GM12872 (cell line): Measurements from ENCODE around the gene NPPA.

Experiments
- TF ChIP-seq, protein P1 (sequence below): IDR thresholded peaks from 3 replicates; pipeline ENCODE4 v1.5.1; 2011; ENCODE audit warnings: low read depth, mild to moderate bottlenecking, low read length, moderate library complexity; ENCODE audit not compliant: insufficient read depth

The NPPA gene

DNA sequence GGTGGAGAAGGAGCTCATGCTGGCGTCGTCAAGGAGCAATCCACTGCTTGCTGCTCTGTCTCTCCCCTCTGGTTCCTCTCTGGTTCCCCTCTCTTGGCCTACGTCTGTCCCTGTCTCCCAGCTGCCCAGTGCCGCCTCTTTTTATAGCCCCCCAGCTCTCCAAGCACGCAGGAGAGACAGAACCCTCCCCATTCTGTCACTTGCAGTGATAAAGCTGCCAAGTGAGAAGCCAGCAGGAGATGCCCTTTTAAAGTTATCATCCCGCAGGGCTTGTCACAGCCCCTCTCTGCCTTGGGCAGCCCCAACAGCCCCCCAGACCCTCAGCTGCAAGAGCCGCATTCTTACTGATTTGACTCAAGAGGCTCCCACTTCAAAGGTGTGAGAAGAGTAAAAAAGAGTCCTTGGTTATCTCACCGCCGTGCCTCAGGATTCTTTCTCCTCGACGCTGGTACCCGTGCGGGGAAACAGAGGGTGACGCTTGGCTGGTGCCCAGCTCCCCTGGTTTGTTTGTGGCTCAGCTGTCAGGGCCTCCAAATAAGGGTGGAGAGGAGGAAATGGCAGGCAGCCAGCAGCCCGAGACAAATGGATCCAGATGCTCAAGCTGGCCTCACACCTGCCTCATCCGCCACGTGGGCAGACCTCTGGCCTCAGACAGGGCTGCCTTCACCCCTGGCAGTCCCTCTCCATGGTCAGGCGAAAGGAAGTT lies at the start of gene NPPA:
NPPA (minus strand) TSS at position 117 of the 706 bp plus-strand sequence; CDS start at position 18, 99 bp downstream.
- TF ChIP-seq, protein P1, sequence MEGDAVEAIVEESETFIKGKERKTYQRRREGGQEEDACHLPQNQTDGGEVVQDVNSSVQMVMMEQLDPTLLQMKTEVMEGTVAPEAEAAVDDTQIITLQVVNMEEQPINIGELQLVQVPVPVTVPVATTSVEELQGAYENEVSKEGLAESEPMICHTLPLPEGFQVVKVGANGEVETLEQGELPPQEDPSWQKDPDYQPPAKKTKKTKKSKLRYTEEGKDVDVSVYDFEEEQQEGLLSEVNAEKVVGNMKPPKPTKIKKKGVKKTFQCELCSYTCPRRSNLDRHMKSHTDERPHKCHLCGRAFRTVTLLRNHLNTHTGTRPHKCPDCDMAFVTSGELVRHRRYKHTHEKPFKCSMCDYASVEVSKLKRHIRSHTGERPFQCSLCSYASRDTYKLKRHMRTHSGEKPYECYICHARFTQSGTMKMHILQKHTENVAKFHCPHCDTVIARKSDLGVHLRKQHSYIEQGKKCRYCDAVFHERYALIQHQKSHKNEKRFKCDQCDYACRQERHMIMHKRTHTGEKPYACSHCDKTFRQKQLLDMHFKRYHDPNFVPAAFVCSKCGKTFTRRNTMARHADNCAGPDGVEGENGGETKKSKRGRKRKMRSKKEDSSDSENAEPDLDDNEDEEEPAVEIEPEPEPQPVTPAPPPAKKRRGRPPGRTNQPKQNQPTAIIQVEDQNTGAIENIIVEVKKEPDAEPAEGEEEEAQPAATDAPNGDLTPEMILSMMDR: no peak

DNA sequence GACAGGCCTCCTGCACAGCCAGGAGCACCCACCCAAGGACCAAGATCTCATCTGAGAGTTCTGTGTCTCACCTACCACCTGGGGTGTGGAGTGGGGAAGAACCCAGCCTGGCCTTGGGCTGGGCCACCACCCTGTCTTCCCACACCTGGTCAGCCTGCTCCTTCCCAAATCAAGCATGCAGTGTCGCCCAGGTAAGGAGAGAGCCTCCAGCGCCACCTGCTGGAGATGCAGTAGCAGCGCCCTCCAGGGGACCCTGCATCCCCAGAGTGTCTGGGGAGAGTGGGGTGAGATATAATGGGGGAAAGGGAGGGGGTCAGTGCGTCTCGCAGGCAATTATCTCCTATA lies 46.3 kb upstream of the NPPA start:
- TF ChIP-seq, protein P1: peak; percentile 98

DNA sequence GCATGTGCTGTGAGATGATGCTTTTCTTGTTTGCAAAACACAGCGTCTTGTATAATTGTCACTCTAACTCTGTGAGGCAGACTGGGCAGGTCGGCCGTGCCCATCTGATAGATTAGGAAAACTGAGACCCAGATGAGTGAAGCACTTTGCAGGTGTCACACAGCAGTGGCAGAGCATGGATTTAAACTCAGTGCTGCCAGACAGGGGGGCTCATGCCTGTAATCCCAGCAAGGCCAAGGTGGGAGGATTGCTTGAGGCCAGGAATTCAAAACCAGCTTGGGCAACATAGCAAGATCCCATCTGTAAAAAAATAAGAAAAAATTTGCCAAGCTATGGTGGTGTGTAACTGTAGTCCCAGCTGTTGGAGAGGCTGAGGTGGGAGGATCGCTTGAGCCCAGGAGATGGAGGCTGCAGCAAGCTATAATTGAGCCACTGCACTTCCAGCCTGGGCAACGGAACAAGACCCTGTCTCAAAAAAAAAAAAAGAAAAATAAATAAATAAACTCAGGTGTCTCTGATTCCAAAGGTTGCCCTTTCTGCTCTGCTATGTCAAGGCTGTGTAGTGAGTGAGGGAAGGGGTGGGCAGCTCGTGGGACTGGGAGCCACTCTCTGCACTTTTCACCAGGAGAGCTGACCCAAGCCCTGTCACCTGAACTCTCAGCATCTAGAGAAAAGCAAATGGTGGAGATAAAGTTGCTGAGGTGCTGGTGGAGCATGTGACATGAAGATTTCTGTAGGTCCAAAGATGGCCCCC lies 44.0 kb upstream of the NPPA start:
- TF ChIP-seq, protein P1: no peak

DNA sequence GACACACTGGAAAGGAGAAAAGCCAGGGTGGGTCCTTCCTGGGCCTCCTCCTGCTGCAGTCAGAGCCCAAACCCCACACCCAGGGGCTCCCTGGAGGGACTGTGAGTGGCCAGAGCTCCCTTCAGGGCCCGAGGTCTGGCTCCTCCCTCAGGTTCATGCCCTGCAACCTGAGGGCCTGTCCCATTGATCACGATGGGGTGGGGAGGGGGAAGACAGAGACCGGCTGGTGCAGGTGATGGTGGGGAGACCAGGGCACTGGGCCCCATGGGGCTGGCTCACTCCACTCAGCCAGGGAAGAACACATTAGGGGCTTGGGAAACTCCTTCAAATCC lies 41.3 kb upstream of the NPPA start:
- TF ChIP-seq, protein P1: no peak

DNA sequence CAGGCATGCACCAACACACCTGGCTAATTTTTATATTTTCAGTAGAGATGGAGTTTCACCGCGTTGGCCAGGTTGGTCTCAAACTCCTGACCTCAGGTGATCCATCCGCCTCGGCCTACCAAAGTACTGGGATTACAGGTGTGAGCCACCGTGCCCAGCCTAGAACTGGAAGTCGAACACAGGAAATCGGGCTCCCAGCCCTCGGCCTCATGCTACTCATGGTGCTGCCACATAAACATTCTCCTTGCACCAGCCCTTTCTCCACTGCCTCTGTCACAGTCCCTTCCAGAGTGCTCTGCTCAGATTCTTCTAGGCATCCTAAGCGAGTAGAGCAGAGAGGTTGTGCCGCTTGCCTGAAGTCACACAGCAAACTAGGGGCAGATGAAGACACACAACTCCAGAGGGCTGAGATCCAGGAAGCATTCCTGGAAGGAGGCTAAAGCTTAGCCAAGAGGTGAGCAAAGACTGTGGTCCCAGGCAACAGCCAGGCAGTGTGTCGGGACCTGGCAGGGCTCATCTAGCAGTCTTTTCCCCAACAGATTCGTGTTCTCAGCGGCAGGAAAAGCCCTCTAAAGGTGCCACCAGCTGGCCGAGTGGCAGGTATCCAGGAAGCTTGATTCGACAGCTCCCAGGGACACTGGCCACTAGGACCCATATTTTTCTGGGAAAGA lies 40.8 kb upstream of the NPPA start:
- TF ChIP-seq, protein P1: no peak

DNA sequence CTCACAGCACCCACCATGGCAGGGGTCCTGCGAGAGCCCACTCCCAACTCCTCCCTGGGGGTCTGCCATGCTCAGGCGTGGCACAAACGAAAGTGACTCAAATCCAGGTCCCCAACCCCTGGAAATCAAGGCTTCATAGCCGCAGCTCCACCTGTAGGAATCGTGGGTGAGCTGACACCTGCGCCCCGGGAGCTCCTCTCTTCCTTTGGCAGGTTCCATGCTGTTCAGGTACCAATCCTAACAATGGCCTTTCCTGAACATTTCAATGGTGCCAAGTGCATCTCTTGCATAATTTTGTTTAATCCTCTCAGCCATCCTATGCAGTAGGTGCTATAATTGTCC lies 40.1 kb upstream of the NPPA start:
- TF ChIP-seq, protein P1: no peak

DNA sequence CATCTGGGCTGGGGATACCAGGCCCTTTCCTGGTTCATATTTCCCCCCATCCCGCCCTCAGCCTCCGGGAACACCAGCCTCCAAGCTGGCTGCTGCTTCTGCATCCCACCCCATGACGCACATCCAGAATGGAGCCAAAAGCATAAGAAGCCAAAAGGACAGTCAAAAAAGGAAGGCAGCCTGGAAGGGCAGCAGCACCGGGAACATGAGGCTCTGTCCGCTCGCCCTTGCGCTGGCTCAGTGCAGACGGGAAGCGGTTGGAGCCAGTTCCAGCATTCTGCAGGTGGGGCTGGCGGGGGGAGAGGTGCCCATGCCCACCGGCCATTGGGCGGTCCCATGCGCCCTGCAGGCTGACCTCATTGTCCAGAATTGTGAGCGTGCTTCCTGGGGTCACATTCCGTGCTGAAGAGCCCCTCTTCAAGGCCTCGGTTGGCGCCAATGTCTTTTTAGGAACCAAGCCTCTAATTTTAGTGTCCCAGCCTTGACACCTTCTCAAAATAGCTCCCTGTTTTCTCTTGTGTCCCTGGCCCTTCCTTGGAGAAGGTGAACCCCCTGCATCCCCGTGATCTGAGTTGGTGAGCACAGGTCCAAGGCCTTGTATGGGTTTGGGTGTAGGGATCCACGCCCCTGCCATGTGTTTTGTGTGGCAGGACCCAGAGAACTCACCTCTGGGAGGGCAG lies 39.5 kb upstream of the NPPA start:
- TF ChIP-seq, protein P1: no peak
